Activated CD4-positive, alpha-beta memory T cell treated with anti-CD3 and anti-CD28 coated beads, Interleukin-2, amount 10 ng/mL, durations not matched to agents 7 days and 5 days (primary cell): ENCODE data around the gene FOXL3. TPM values are rescaled to one million over a fixed set of nuclear protein-coding genes. Genes with fewer than 3 reads are reported as not detected.
"Not testable (repeated sequence)": the region's sequence is repeated elsewhere in the genome, so short reads cannot be mapped to it uniquely, and the experiment has no call there.

Experiments used
- CTCF ChIA-PET: fragments of 350-600 bp; sonication (Branson Sonifier 250); formaldehyde crosslinking; loops from one replicate; lab custom pipeline; 2021; ENCODE audit warnings: antibody characterized with exemption, inconsistent platforms; lab: Charles Lee
- POLR2A ChIA-PET: fragments of 350-600 bp; sonication (Branson Sonifier 250); formaldehyde crosslinking; loops from one replicate; lab custom pipeline; 2021; ENCODE audit warnings: antibody characterized with exemption; lab: Charles Lee
- DNase-seq: peaks from one replicate; pipeline ENCODE4 v3.0.0-alpha.2; 2020
- H3K27ac Mint-ChIP-seq: one replicate; pipeline ENCODE4 v1.8.0; 2021; ENCODE audit warnings: mild to moderate bottlenecking, mixed read lengths
- H3K27me3 Mint-ChIP-seq: one replicate; pipeline ENCODE4 v1.8.0; 2021; ENCODE audit warnings: mixed read lengths
- H3K36me3 Mint-ChIP-seq: one replicate; pipeline ENCODE4 v1.8.0; 2021; ENCODE audit warnings: low read depth, mixed read lengths
- H3K4me1 Mint-ChIP-seq: one replicate; pipeline ENCODE4 v1.8.0; 2021; ENCODE audit warnings: mixed read lengths
- H3K4me3 Mint-ChIP-seq: one replicate; pipeline ENCODE4 v1.8.0; 2021; ENCODE audit warnings: mild to moderate bottlenecking, mixed read lengths
- H3K9me3 Mint-ChIP-seq: one replicate; pipeline ENCODE4 v1.8.0; 2021; ENCODE audit warnings: mixed read lengths
- total RNA-seq, 2 experiments: library from RNA; stranded (reverse); gene quantifications; one replicate each; pipeline ENCODE4 v1.2.3, GENCODE V29; 2021

FOXL3 gene
- total RNA-seq, 2 experiments from 2014 or later, result not detected

- Mint-ChIP-seq H3K27ac (no peak overlapping the region), H3K27me3 (peaks cover 22% of the 10 kb centered on the region), H3K4me1 (no peaks in the 10 kb centered on the region), H3K4me3 (no peak overlapping the region), H3K36me3 (no peaks in the 10 kb centered on the region), H3K9me3 (no peaks in the 10 kb centered on the region)
- ChIA-PET POLR2A (no interaction called here), CTCF (no interaction called here)
- no peak for DNase-seq
These were observed 2.9 kb downstream of the FOXL3 start for GRCh38 chr7:292826-293225.

- no peak overlapping the region for H3K4me3 Mint-ChIP-seq
- H3K4me1 Mint-ChIP-seq, result no peaks in the 10 kb centered on the region
- no peak for DNase-seq
- no peak overlapping the region for H3K27ac Mint-ChIP-seq
- H3K36me3 Mint-ChIP-seq, result no peaks in the 10 kb centered on the region
- H3K9me3 Mint-ChIP-seq, result no peaks in the 10 kb centered on the region
- POLR2A ChIA-PET, result no interaction called here
- CTCF ChIA-PET, result no interaction called here
- H3K27me3 Mint-ChIP-seq, result peaks cover 18% of the 10 kb centered on the region
These were observed 3.9 kb downstream of the FOXL3 start for GRCh38 chr7:293681-294439.

GRCh38 chr7:294440-295154 lies 4.6 kb downstream of the FOXL3 start:
- Mint-ChIP-seq H3K27me3 (peaks cover 15% of the 10 kb centered on the region), H3K4me1 (no peaks in the 10 kb centered on the region), H3K27ac (no peak overlapping the region), H3K9me3 (no peaks in the 10 kb centered on the region), H3K36me3 (no peaks in the 10 kb centered on the region), H3K4me3 (no peak overlapping the region)
- DNase-seq, result no peak
- ChIA-PET CTCF (no interaction called here), POLR2A (no interaction called here)

- H3K27me3 Mint-ChIP-seq, result peaks cover 14% of the 10 kb centered on the region
These were observed 5.5 kb downstream of the FOXL3 start for GRCh38 chr7:295155-296154.

GRCh38 chr7:296373-296945 lies 6.5 kb downstream of the FOXL3 start:
- Mint-ChIP-seq H3K27ac (no peak overlapping the region), H3K9me3 (no peaks in the 10 kb centered on the region), H3K27me3 (peaks cover 14% of the 10 kb centered on the region), H3K4me3 (no peak overlapping the region), H3K36me3 (no peaks in the 10 kb centered on the region), H3K4me1 (no peaks in the 10 kb centered on the region)
- no peak for DNase-seq
- POLR2A ChIA-PET, result no interaction called here
- CTCF ChIA-PET, result no interaction called here

More at GRCh38 chr7:295155-296154, 5.5 kb downstream of the FOXL3 start:
- H3K4me3 Mint-ChIP-seq, result no peak overlapping the region
- CTCF ChIA-PET, result no interaction called here
- H3K9me3 Mint-ChIP-seq, result no peaks in the 10 kb centered on the region
- no peak overlapping the region for H3K27ac Mint-ChIP-seq
- no peaks in the 10 kb centered on the region for H3K4me1 Mint-ChIP-seq
- H3K36me3 Mint-ChIP-seq, result no peaks in the 10 kb centered on the region
- POLR2A ChIA-PET, result no interaction called here
- no peak for DNase-seq

- DNase-seq, H3K27me3 Mint-ChIP-seq, H3K36me3 Mint-ChIP-seq, POLR2A ChIA-PET, H3K4me3 Mint-ChIP-seq, H3K4me1 Mint-ChIP-seq, H3K9me3 Mint-ChIP-seq, H3K27ac Mint-ChIP-seq, CTCF ChIA-PET: not testable (repeated sequence)
These were observed 7.2 kb downstream of the FOXL3 start for GRCh38 chr7:297141-297540.

- Mint-ChIP-seq H3K4me1 (no peaks in the 10 kb centered on the region), H3K27me3 (peaks cover 5% of the 10 kb centered on the region), H3K9me3 (no peaks in the 10 kb centered on the region), H3K36me3 (no peaks in the 10 kb centered on the region), H3K27ac (no peak overlapping the region), H3K4me3 (no peak overlapping the region)
- ChIA-PET POLR2A (no interaction called here), CTCF (no interaction called here)
- DNase-seq, result no peak
These were observed 7.8 kb downstream of the FOXL3 start for GRCh38 chr7:297611-298374.

- no peaks in the 10 kb centered on the region for H3K27me3 Mint-ChIP-seq
- ChIA-PET CTCF (no interaction called here), POLR2A (no interaction called here)
- no peaks in the 10 kb centered on the region for H3K36me3 Mint-ChIP-seq
- DNase-seq, result no peak
- H3K4me1 Mint-ChIP-seq, result no peaks in the 10 kb centered on the region
- H3K9me3 Mint-ChIP-seq, result no peaks in the 10 kb centered on the region
- H3K4me3 Mint-ChIP-seq, result no peak overlapping the region
- H3K27ac Mint-ChIP-seq, result no peak overlapping the region
These were observed 8.4 kb downstream of the FOXL3 start for GRCh38 chr7:298375-298702.

GRCh38 chr7:298743-299142 lies 8.8 kb downstream of the FOXL3 start:
- no peaks in the 10 kb centered on the region for H3K27me3 Mint-ChIP-seq
- no peaks in the 10 kb centered on the region for H3K36me3 Mint-ChIP-seq
- ChIA-PET CTCF (no interaction called here), POLR2A (no interaction called here)
- no peaks in the 10 kb centered on the region for H3K9me3 Mint-ChIP-seq
- no peak for DNase-seq
- H3K4me3 Mint-ChIP-seq, result no peak overlapping the region
- no peaks in the 10 kb centered on the region for H3K4me1 Mint-ChIP-seq
- no peak overlapping the region for H3K27ac Mint-ChIP-seq

- Mint-ChIP-seq H3K27ac (no peak overlapping the region), H3K9me3 (no peaks in the 10 kb centered on the region), H3K36me3 (no peaks in the 10 kb centered on the region), H3K4me1 (no peaks in the 10 kb centered on the region), H3K4me3 (no peak overlapping the region), H3K27me3 (no peaks in the 10 kb centered on the region)
- CTCF ChIA-PET, result no interaction called here
- DNase-seq, result no peak
- POLR2A ChIA-PET, result no interaction called here
These were observed 9.2 kb downstream of the FOXL3 start for GRCh38 chr7:299169-299568.

GRCh38 chr7:299628-300027 lies 9.7 kb downstream of the FOXL3 start:
- ChIA-PET CTCF (no interaction called here), POLR2A (no interaction called here)
- Mint-ChIP-seq H3K9me3 (peaks cover 4% of the 10 kb centered on the region), H3K4me1 (no peaks in the 10 kb centered on the region), H3K27ac (no peak overlapping the region), H3K27me3 (no peaks in the 10 kb centered on the region), H3K4me3 (no peak overlapping the region), H3K36me3 (no peaks in the 10 kb centered on the region)
- DNase-seq, result no peak

- DNase-seq, result no peak
- no peaks in the 10 kb centered on the region for H3K36me3 Mint-ChIP-seq
- peaks cover 7% of the 10 kb centered on the region for H3K9me3 Mint-ChIP-seq
- POLR2A ChIA-PET, result no interaction called here
- H3K4me1 Mint-ChIP-seq, result no peaks in the 10 kb centered on the region
- no peak overlapping the region for H3K4me3 Mint-ChIP-seq
- H3K27ac Mint-ChIP-seq, result no peak overlapping the region
- no peaks in the 10 kb centered on the region for H3K27me3 Mint-ChIP-seq
- CTCF ChIA-PET, result no interaction called here
These were observed 10.1 kb downstream of the FOXL3 start for GRCh38 chr7:300048-300447.
